ENCODE measurements around the gene PPP1R37. TPM values are rescaled to one million over a fixed set of nuclear protein-coding genes. Genes with fewer than 3 reads are reported as not detected.

The PPP1R37 gene
- total RNA-seq, 1 experiment from 2014 or later, result 46.4 TPM

DNA sequence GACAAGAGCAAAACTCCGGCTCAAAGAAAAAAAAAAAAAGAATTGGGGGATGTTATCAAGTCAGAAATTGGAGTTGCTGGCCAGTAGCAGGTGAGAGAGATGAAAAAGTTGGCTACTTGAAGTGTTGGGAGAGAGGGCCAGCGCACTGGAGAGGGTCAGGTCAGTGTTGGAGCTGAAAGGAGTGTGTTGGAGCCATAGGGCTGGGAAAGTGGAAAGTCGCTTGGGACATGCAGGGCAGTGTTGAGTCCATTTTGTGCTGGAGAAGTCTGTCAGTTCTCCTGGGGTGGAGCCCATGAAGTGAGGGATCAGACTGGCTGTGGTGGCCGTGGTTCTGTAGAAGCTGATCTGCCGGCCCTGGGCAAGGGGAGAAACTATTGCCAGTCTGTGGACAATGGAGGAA, 1.7 kb downstream of the PPP1R37 start:
- ATAC-seq (no peak), DNase-seq (no peak)
- POLR2A ChIA-PET (ENCODE audit: unreplicated experiment), result no interaction called here
- no peak for TF ChIP-seq CTCF (conservative IDR thresholded peaks at IDR 0.05; ENCODE audit: low read depth, low read length)
- no peak for TF ChIP-seq EZH2 (IDR thresholded peaks at IDR 0.05; ENCODE audit: low read length, unreplicated experiment)
- TF ChIP-seq EZH2phosphoT487 (IDR thresholded peaks at IDR 0.05; ENCODE audit: borderline replicate concordance, low read length), result no peak
- H2AFZ ChIP-seq (ENCODE audit: low read length), result no peak overlapping the region
- H3K9ac ChIP-seq (ENCODE audit: low read length), result no peak overlapping the region
- no peaks in the 10 kb centered on the region for H3F3A ChIP-seq (ENCODE audit: low read length, unreplicated experiment)
- no peaks in the 10 kb centered on the region for H3K36me3 ChIP-seq (ENCODE audit: low read depth, low read length)
- no TSS peak for BruUV-seq (replicated peaks)
- H3K4me3 ChIP-seq (ENCODE audit: low read length), result peak overlapping the region; percentile 91
- peaks cover 10% of the 10 kb centered on the region; the same call in 1 of the 2 replicates for H4K20me1 ChIP-seq (ENCODE audit: low read length)
- H3K4me2 ChIP-seq (ENCODE audit: low read length), result peak overlapping the region; percentile 91
- H3K9me3 ChIP-seq (ENCODE audit: low read length), result no peaks in the 10 kb centered on the region
- H3K27ac ChIP-seq (ENCODE audit: low read length), result no peak overlapping the region
- H3K4me1 ChIP-seq (ENCODE audit: insufficient read depth, low read length), result peaks cover 37% of the 10 kb centered on the region
- CTCF ChIA-PET, result no interaction called here
- H3K79me2 ChIP-seq (ENCODE audit: low read length), result peaks cover 69% of the 10 kb centered on the region
- intact Hi-C loops (cut with micrococcal nuclease), result loop anchor here (5.0 to 10.0 kb wide), 3 partner anchors 33 to 240 kb away; partner anchors contain the start of genes BLOC1S3 and TRAPPC6A
- H3K27me3 ChIP-seq (ENCODE audit: low read length), result no peaks in the 10 kb centered on the region
- H3K9me2 ChIP-seq (replicated peaks; ENCODE audit: low read length), result no peaks in the 10 kb centered on the region

GRCh38 chr19:45095496-45096413, 2.8 kb downstream of the PPP1R37 start:
- Histone ChIP-seq H2AFZ (ENCODE audit: low read length) (no peak overlapping the region), H3K27ac (ENCODE audit: low read length) (no peak overlapping the region), H3K36me3 (ENCODE audit: low read depth, low read length) (no peaks in the 10 kb centered on the region), H3K9ac (ENCODE audit: low read length) (no peak overlapping the region), H4K20me1 (ENCODE audit: low read length) (peaks cover 10% of the 10 kb centered on the region; the same call in 1 of the 2 replicates), H3K9me2 (replicated peaks; ENCODE audit: low read length) (no peaks in the 10 kb centered on the region), H3K4me2 (ENCODE audit: low read length) (0 out of 2 replicates have a peak overlapping the region, but pooled peaks have one; percentile 28), H3K4me1 (ENCODE audit: insufficient read depth, low read length) (peaks cover 36% of the 10 kb centered on the region), H3F3A (ENCODE audit: low read length, unreplicated experiment) (no peaks in the 10 kb centered on the region), H3K4me3 (ENCODE audit: low read length) (no peak overlapping the region), H3K9me3 (ENCODE audit: low read length) (no peaks in the 10 kb centered on the region), H3K79me2 (ENCODE audit: low read length) (peaks cover 79% of the 10 kb centered on the region), H3K27me3 (ENCODE audit: low read length) (no peaks in the 10 kb centered on the region)
- intact Hi-C loops (cut with micrococcal nuclease), result loop anchor here (10.0 kb wide), 1 partner anchor 239 kb away; no protein-coding TSS in a partner anchor
- CTCF ChIA-PET, result no interaction called here
- no TSS peak for BruUV-seq (replicated peaks)
- ATAC-seq (no peak), DNase-seq (no peak)
- POLR2A ChIA-PET (ENCODE audit: unreplicated experiment), result no interaction called here
- no peak for TF ChIP-seq EZH2phosphoT487 (IDR thresholded peaks at IDR 0.05; ENCODE audit: borderline replicate concordance, low read length)
- no peak for TF ChIP-seq CTCF (conservative IDR thresholded peaks at IDR 0.05; ENCODE audit: low read depth, low read length)
- TF ChIP-seq EZH2 (IDR thresholded peaks at IDR 0.05; ENCODE audit: low read length, unreplicated experiment), result no peak

DNA sequence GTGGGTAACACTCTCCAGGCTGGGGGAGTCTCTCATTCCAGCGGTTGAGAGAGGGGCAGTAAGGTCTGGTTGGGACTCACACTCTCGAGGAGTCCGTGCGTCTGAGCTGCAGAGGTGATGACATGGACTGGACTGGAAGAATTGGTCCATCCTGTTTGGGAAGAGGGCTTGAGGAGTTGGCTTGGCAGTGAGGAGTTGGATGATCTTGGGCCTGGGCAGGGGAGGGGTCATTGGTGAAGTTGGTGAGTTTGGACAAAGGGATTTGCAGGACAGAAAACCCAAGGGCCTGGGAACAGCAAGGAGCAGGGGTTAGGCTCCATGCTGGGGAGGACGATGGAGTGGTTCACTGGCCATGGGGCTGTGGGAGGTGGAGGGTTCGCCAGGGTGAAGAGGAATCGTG, 3.7 kb downstream of the PPP1R37 start:
- H3K36me3 ChIP-seq (ENCODE audit: low read depth, low read length), result no peaks in the 10 kb centered on the region
- no peak overlapping the region for H2AFZ ChIP-seq (ENCODE audit: low read length)
- H3K9me3 ChIP-seq (ENCODE audit: low read length), result no peaks in the 10 kb centered on the region
- no peaks in the 10 kb centered on the region for H3F3A ChIP-seq (ENCODE audit: low read length, unreplicated experiment)
- peaks cover 10% of the 10 kb centered on the region; the same call in 1 of the 2 replicates for H4K20me1 ChIP-seq (ENCODE audit: low read length)
- POLR2A ChIA-PET (ENCODE audit: unreplicated experiment), result no interaction called here
- BruUV-seq (replicated peaks), result no TSS peak
- no peaks in the 10 kb centered on the region for H3K27me3 ChIP-seq (ENCODE audit: low read length)
- H3K4me1 ChIP-seq (ENCODE audit: insufficient read depth, low read length), result peaks cover 31% of the 10 kb centered on the region
- H3K4me3 ChIP-seq (ENCODE audit: low read length), result no peak overlapping the region
- no peak overlapping the region for H3K27ac ChIP-seq (ENCODE audit: low read length)
- peak overlapping the region; percentile 28; the same call in 1 of the 2 replicates for H3K4me2 ChIP-seq (ENCODE audit: low read length)
- TF ChIP-seq CTCF (conservative IDR thresholded peaks at IDR 0.05; ENCODE audit: low read depth, low read length), result no peak
- H3K79me2 ChIP-seq (ENCODE audit: low read length), result peaks cover 89% of the 10 kb centered on the region
- CTCF ChIA-PET, result no interaction called here
- intact Hi-C loops (cut with micrococcal nuclease), result loop anchor here (10.0 kb wide), 1 partner anchor 238 kb away; no protein-coding TSS in a partner anchor
- DNase-seq, result no peak
- ATAC-seq, result no peak
- no peaks in the 10 kb centered on the region for H3K9me2 ChIP-seq (replicated peaks; ENCODE audit: low read length)
- no peak overlapping the region for H3K9ac ChIP-seq (ENCODE audit: low read length)

All from PC-3 (cell line).